HCT116 (cell line): ENCODE measurements around the gene UBIAD1. TPM values are rescaled to one million over a fixed set of nuclear protein-coding genes. Genes with fewer than 3 reads are reported as not detected.

Experiments used
- ATAC-seq: fragments of 200-7000 bp; cut with Tn5 transposase; 2 replicates; pipeline ENCODE4 v1.9.1; 2020; ENCODE audit warnings: mild to moderate bottlenecking, moderate library complexity
- BruUV-seq: library from RNA; stranded (reverse); fragments of 400-500 nt; replicated peaks from 2 replicates; lab custom pipeline; 2021; lab: Mats Ljungman, UMichigan
- CTCF ChIA-PET: fragments of 300-600 bp; sonication (Branson Sonifier 250); formaldehyde crosslinking; loops from one replicate; lab custom pipeline; 2021; ENCODE audit warnings: antibody characterized with exemption; lab: Charles Lee
- POLR2A ChIA-PET: fragments of 300-600, 350-600 bp; sonication (Branson Sonifier 250); formaldehyde crosslinking; loops from one replicate; lab custom pipeline; 2021; ENCODE audit warnings: antibody characterized with exemption; lab: Charles Lee
- RAD21 ChIA-PET, 2 experiments: fragments of 300-600 bp; sonication (Branson Sonifier 250); formaldehyde crosslinking; loops; one replicate each; lab custom pipeline; 2023; ENCODE audit warnings: low total read pairs in 2 of 2; ENCODE audit not compliant: uncharacterized antibody in 2 of 2, unreplicated experiment in 2 of 2, low non-redundant PET in 1 of 2; lab: Charles Lee
- DNase-seq: peaks from one replicate; pipeline ENCODE4 v3.0.0-alpha.2; 2010; ENCODE audit warnings: low read depth, low spot score
- H2AFZ ChIP-seq: fragments of 200-600 bp; shearing (Covaris generic), sonication (generic); 2 replicates; pipeline ENCODE4 v1.6.1; 2017; ENCODE audit warnings: low read depth, mixed run types, mixed read lengths, antibody characterized with exemption, low read length; ENCODE audit not compliant: poor library complexity, severe bottlenecking
- H3K27ac ChIP-seq: 2 replicates; pipeline ENCODE4 v1.5.1; 2012; ENCODE audit warnings: low read depth, low read length
- H3K27me3 ChIP-seq: fragments of 200-600 bp; sonication (generic); 2 replicates; pipeline ENCODE4 v1.6.1; 2016; ENCODE audit warnings: mixed run types, low read length, mixed read lengths; ENCODE audit not compliant: insufficient read depth
- H3K36me3 ChIP-seq, 2 experiments: fragments of 200-500 bp in 1 of 2; fragments of 200-600 bp in 1 of 2; sonication (Bioruptor generic) in 1 of 2; sonication (generic) in 1 of 2; 2 replicates each; pipeline versions ENCODE4 v1.5.1 to v1.6.1; 2014 to 2016; ENCODE audit warnings: low read length in 2 of 2, inconsistent platforms in 1 of 2, mixed read lengths in 1 of 2, mixed run types in 1 of 2; ENCODE audit not compliant: insufficient read depth in 2 of 2, control insufficient read depth in 1 of 2
- H3K4me1 ChIP-seq, 2 experiments: fragments of 200-600 bp in 1 of 2; sonication (generic) in 1 of 2; 2 replicates each; pipeline versions ENCODE4 v1.5.1 to v1.6.1; 2012 to 2017; ENCODE audit warnings: low read length in 2 of 2, inconsistent platforms in 1 of 2, mild to moderate bottlenecking in 1 of 2, mixed read lengths in 1 of 2, mixed run types in 1 of 2, moderate library complexity in 1 of 2; ENCODE audit not compliant: insufficient read depth in 2 of 2, control insufficient read depth in 1 of 2
- H3K4me2 ChIP-seq: fragments of 200-600 bp; sonication (generic); 2 replicates; pipeline ENCODE4 v1.6.1; 2017; ENCODE audit warnings: mixed run types, low read length, mixed read lengths
- H3K4me3 ChIP-seq, 2 experiments: fragments of 200-600 bp in 1 of 2; sonication (generic) in 1 of 2; replicated peaks in 1 of 2; 2 replicates each; pipeline ENCODE4 v1.5.1; 2011 to 2016; ENCODE audit warnings: low read length in 2 of 2, control low read depth in 1 of 2, low read depth in 1 of 2, mild to moderate bottlenecking in 1 of 2, mixed read lengths in 1 of 2, mixed run types in 1 of 2
- H3K79me2 ChIP-seq: fragments of 200-600 bp; sonication (generic); 2 replicates; pipeline ENCODE4 v1.6.1; 2017; ENCODE audit warnings: mild to moderate bottlenecking, mixed run types, low read length, moderate library complexity, mixed read lengths; ENCODE audit not compliant: insufficient read depth
- H3K9ac ChIP-seq: fragments of 200-600 bp; sonication (generic); 2 replicates; pipeline ENCODE4 v1.6.1; 2016; ENCODE audit warnings: low read length, mixed read lengths
- H3K9me2 ChIP-seq: fragments of 200-600 bp; sonication (generic), shearing (Covaris generic); 2 replicates; pipeline ENCODE4 v1.6.1; 2017; ENCODE audit warnings: mixed run types, mild to moderate bottlenecking, moderate library complexity; ENCODE audit not compliant: insufficient read depth
- H3K9me3 ChIP-seq, 2 experiments: fragments of 200-500 bp in 1 of 2; fragments of 200-600 bp in 1 of 2; sonication (Bioruptor generic) in 1 of 2; sonication (generic) in 1 of 2; 2 replicates each; pipeline ENCODE4 v1.6.1; 2014 to 2017; ENCODE audit warnings: low read length in 2 of 2, mixed read lengths in 2 of 2, inconsistent platforms in 1 of 2, low read depth in 1 of 2, mild to moderate bottlenecking in 1 of 2, mixed run types in 1 of 2, moderate library complexity in 1 of 2; ENCODE audit not compliant: control insufficient read depth in 1 of 2, insufficient read depth in 1 of 2
- H4K20me1 ChIP-seq: fragments of 200-600 bp; sonication (generic), shearing (Covaris generic); 2 replicates; pipeline ENCODE4 v1.6.1; 2017; ENCODE audit warnings: mixed run types, mild to moderate bottlenecking, moderate library complexity; ENCODE audit not compliant: insufficient read depth
- CBX3 ChIP-seq: IDR thresholded peaks from 2 replicates; pipeline ENCODE4 v1.6.1; 2012; ENCODE audit warnings: low read depth
- EGR1 ChIP-seq: IDR thresholded peaks from 2 replicates; pipeline ENCODE4 v1.6.1; 2012; ENCODE audit warnings: low read depth
- ELF1 ChIP-seq: IDR thresholded peaks from 2 replicates; pipeline ENCODE4 v1.6.1; 2012; ENCODE audit warnings: low read depth, borderline replicate concordance
- EZH2 ChIP-seq: fragments of 200-600 bp; sonication (generic); IDR thresholded peaks from 2 replicates; pipeline ENCODE4 v1.6.1; 2017; ENCODE audit warnings: antibody characterized with exemption, mixed run types
- EZH2phosphoT487 ChIP-seq: fragments of 200-600 bp; IDR thresholded peaks from 2 replicates; pipeline ENCODE4 v1.6.1; 2018; ENCODE audit warnings: antibody characterized with exemption, borderline replicate concordance
- FOSL1 ChIP-seq: IDR thresholded peaks from 2 replicates; pipeline ENCODE4 v1.6.1; 2012; ENCODE audit warnings: low read depth
- RAD21 ChIP-seq: IDR thresholded peaks from 2 replicates; pipeline ENCODE4 v1.6.1; 2012; ENCODE audit warnings: low read depth, mild to moderate bottlenecking
- REST ChIP-seq: IDR thresholded peaks from 2 replicates; pipeline ENCODE4 v1.6.1; 2012; ENCODE audit warnings: low read depth
- SIN3A ChIP-seq: IDR thresholded peaks from 2 replicates; pipeline ENCODE4 v1.6.1; 2012; ENCODE audit warnings: low read depth
- SRF ChIP-seq: IDR thresholded peaks from 2 replicates; pipeline ENCODE4 v1.6.1; 2012; ENCODE audit warnings: low read depth
- TCF7L2 ChIP-seq: IDR thresholded peaks from 2 replicates; pipeline ENCODE4 v1.7.0; 2011; ENCODE audit warnings: borderline replicate concordance, inconsistent platforms; ENCODE audit not compliant: insufficient read depth, insufficient read length; ENCODE audit errors: extremely low read depth
- YY1 ChIP-seq: IDR thresholded peaks from 2 replicates; pipeline ENCODE4 v1.6.1; 2011; ENCODE audit warnings: low read length, low read depth, moderate library complexity, mild to moderate bottlenecking; ENCODE audit not compliant: insufficient replicate concordance; ENCODE audit errors: extremely low read depth
- ZFX ChIP-seq: fragments of 450-650 bp; IDR thresholded peaks from 2 replicates; pipeline ENCODE4 v1.6.1; 2017
- ZNF274 ChIP-seq: fragments of 200-500 bp; sonication (Bioruptor generic); IDR thresholded peaks from 2 replicates; pipeline ENCODE4 v1.6.1; 2014; ENCODE audit warnings: mild to moderate bottlenecking, low read depth, low read length, inconsistent platforms
- intact Hi-C: fragments of 100-400 bp; cut with micrococcal nuclease; formaldehyde crosslinking; loops from 2 replicates; pipeline ENCODE4 v1.10.0; 2022
- total RNA-seq: library from RNA; stranded (reverse); gene quantifications from one replicate; pipeline ENCODE4 v1.2.1, GENCODE V29; 2021; ENCODE audit not compliant: unreplicated experiment
- TF ChIP-seq, protein P1 (sequence below), 3 experiments: fragments of 200-600 bp in 1 of 3; sonication (generic) in 1 of 3; IDR thresholded peaks in 2 of 3; conservative IDR thresholded peaks in 1 of 3; 2 replicates each; pipeline ENCODE4 v1.5.1; 2012 to 2017; ENCODE audit warnings: low read depth in 2 of 3, low read length in 2 of 3, antibody characterized with exemption in 1 of 3, borderline replicate concordance in 1 of 3, control low read depth in 1 of 3, mild to moderate bottlenecking in 1 of 3, mixed read lengths in 1 of 3, mixed run types in 1 of 3, moderate library complexity in 1 of 3; ENCODE audit not compliant: insufficient read depth in 1 of 3
- TF ChIP-seq, protein P2 (sequence below): IDR thresholded peaks from 2 replicates; pipeline ENCODE4 v1.6.1; 2012

Gene UBIAD1
- total RNA-seq, 1 experiment from 2014 or later, result 17.2 TPM

DNA sequence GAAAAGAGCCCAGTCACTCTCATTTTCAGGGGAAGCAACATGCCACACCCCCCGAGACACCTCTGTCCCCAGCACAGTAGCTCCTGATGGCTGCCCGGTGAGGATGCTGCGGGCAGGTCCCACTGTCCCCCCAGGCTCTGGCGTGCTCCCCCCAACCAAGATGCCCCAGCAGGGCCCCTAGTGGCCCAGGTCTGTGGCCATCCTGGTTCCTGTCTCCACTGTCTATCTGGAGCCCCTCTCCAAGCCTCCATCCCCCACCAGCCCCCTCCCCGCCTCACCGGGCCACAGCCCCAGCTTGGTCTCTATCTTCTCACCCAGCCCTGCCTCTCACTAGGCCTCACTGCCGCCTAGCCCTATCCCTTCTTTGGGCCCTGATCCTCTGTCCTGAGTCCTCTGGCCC is 61.8 kb downstream of the UBIAD1 start (continued):
- no peak for TF ChIP-seq REST
- TF ChIP-seq, protein P1, sequence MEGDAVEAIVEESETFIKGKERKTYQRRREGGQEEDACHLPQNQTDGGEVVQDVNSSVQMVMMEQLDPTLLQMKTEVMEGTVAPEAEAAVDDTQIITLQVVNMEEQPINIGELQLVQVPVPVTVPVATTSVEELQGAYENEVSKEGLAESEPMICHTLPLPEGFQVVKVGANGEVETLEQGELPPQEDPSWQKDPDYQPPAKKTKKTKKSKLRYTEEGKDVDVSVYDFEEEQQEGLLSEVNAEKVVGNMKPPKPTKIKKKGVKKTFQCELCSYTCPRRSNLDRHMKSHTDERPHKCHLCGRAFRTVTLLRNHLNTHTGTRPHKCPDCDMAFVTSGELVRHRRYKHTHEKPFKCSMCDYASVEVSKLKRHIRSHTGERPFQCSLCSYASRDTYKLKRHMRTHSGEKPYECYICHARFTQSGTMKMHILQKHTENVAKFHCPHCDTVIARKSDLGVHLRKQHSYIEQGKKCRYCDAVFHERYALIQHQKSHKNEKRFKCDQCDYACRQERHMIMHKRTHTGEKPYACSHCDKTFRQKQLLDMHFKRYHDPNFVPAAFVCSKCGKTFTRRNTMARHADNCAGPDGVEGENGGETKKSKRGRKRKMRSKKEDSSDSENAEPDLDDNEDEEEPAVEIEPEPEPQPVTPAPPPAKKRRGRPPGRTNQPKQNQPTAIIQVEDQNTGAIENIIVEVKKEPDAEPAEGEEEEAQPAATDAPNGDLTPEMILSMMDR (IDR thresholded peaks at IDR 0.05 in 2 of 3, conservative IDR thresholded peaks at IDR 0.05 in 1 of 3; ENCODE audit: borderline replicate concordance in 1 of 3, insufficient read depth in 1 of 3, low read depth in 2 of 3, low read length in 2 of 3), result no peak

DNA sequence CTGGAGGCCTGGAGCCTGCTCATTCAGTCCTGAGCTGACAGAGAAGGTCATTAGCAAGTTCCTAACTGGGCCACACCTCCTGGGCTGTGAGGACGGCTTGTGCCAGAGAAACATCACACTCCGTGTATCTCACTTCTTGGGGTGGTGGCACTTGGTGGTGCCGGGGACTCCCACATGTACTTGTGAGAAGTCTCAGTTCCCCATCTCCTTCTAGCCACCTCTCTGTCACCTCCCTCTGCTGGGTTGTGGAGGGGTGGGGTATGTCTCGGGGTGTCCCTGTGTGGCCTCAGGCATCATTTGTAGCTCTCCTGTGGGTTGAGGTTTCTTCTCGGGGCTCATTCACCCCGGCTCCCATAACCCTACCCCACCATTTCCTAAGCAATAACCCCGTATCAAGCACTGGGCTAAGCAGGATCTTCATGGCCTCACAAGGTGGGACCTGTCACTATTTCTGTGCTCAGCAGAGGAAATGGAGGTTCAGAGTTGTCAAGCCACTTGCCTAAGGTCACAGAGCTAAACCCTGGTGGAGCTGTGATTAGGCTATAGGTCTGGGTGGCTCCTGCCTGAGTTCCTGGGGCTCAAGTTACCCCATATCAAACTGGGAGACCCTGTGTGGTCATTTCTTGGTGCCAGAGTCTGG is 62.5 kb downstream of the UBIAD1 start:
- Histone ChIP-seq H3K9me3 (no peaks in the 10 kb centered on the region), H3K4me2 (no peak overlapping the region), H3K4me1 (peaks cover 5 to 7% of the 10 kb centered on the region in 2 experiments; a peak in 2 of 4 replicates), H3K9ac (no peak overlapping the region), H2AFZ (no peak overlapping the region), H3K27ac (no peak overlapping the region), H3K79me2 (no peaks in the 10 kb centered on the region), H3K27me3 (no peaks in the 10 kb centered on the region), H4K20me1 (no peaks in the 10 kb centered on the region), H3K9me2 (no peaks in the 10 kb centered on the region), H3K4me3 (no peak overlapping the region), H3K36me3 (no peaks in the 10 kb centered on the region)
- ChIA-PET CTCF (interaction anchor here (0.6 kb wide), 1 partner anchor 328 kb away, joined by 4 read pairs; the partner anchor contains the start of gene FBXO6), POLR2A (no interaction called here), RAD21 (no interaction called here)
- no TSS peak for BruUV-seq
- no peak for DNase-seq
- no peak for ATAC-seq
- intact Hi-C loops, result loop anchor here (2.0 to 5.0 kb wide), 2 partner anchors 29 to 298 kb away; no protein-coding TSS in a partner anchor
- TF ChIP-seq ELF1 (no peak), EGR1 (no peak), RAD21 (no peak), CBX3 (no peak), YY1 (no peak), EZH2 (no peak), EZH2phosphoT487 (no peak), SIN3A (no peak), TCF7L2 (no peak), ZNF274 (no peak), SRF (no peak), ZFX (no peak), FOSL1 (no peak)
- TF ChIP-seq, protein P1 (IDR thresholded peaks at IDR 0.05 in 2 of 3, conservative IDR thresholded peaks at IDR 0.05 in 1 of 3; ENCODE audit: borderline replicate concordance in 1 of 3, insufficient read depth in 1 of 3, low read depth in 2 of 3, low read length in 2 of 3), result no peak
- TF ChIP-seq, protein P2, sequence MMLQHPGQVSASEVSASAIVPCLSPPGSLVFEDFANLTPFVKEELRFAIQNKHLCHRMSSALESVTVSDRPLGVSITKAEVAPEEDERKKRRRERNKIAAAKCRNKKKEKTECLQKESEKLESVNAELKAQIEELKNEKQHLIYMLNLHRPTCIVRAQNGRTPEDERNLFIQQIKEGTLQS, result no peak
